Measurements from ENCODE around the gene ZFP1. TPM values are rescaled to one million over a fixed set of nuclear protein-coding genes. Genes with fewer than 3 reads are reported as not detected.
"Not testable (repeated sequence)": the region's sequence is repeated elsewhere in the genome, so short reads cannot be mapped to it uniquely, and the experiment has no call there.

Gene ZFP1
- total and polyA plus RNA-seq, 4 donors: 23.3 to 38.8 (median 32.6) TPM

- no peak for DNase-seq (ENCODE audit: low read depth in 4 of 6, low spot score in 6 of 6)
- Histone ChIP-seq H3K9me3 (ENCODE audit: control insufficient read depth, insufficient read depth, low read length) (no peaks in the 10 kb centered on the region), H3K36me3 (ENCODE audit: control insufficient read depth, insufficient read depth, low read length) (no peaks in the 10 kb centered on the region), H3K4me1 (ENCODE audit: control insufficient read depth, insufficient read depth, low read length) (peaks cover 3% of the 10 kb centered on the region), H3K4me3 (ENCODE audit: low read depth, low read length) (no peak overlapping the region), H3K27me3 (ENCODE audit: control insufficient read depth, insufficient read depth, low read length) (no peaks in the 10 kb centered on the region), H3K27ac (ENCODE audit: low read depth, low read length) (no peak overlapping the region)
- WGBS (ENCODE audit: insufficient coverage): 81% methylated on average over 12 of the region's 14 CpGs
Observed at GRCh38 chr16:75197522-75198134, 49.3 kb downstream of the ZFP1 start.

GRCh38 chr16:75198135-75198600, 49.8 kb downstream of the ZFP1 start:
- DNase-seq (ENCODE audit: low read depth in 4 of 6, low spot score in 6 of 6): no peak
- 51% methylated on average over 16 of the region's 18 CpGs for WGBS (ENCODE audit: insufficient coverage)

GRCh38 chr16:75202069-75202590, 53.8 kb downstream of the ZFP1 start:
- H3K4me3 ChIP-seq (ENCODE audit: low read depth, low read length): no peak overlapping the region
- no peaks in the 10 kb centered on the region for H3K36me3 ChIP-seq (ENCODE audit: control insufficient read depth, insufficient read depth, low read length)
- H3K27ac ChIP-seq (ENCODE audit: low read depth, low read length): no peak overlapping the region
- H3K9me3 ChIP-seq (ENCODE audit: control insufficient read depth, insufficient read depth, low read length): no peaks in the 10 kb centered on the region
- H3K27me3 ChIP-seq (ENCODE audit: control insufficient read depth, insufficient read depth, low read length): no peaks in the 10 kb centered on the region
- peaks cover 3% of the 10 kb centered on the region for H3K4me1 ChIP-seq (ENCODE audit: control insufficient read depth, insufficient read depth, low read length)
- whole genome bisulfite sequencing (ENCODE audit: insufficient coverage): 25% methylated on average over 2 of the region's 13 CpGs
- DNase-seq (ENCODE audit: low read depth in 4 of 6, low spot score in 6 of 6): peak in 1 of 6 donors; percentile 49

More at GRCh38 chr16:75198135-75198600, 49.8 kb downstream of the ZFP1 start:
- no peaks in the 10 kb centered on the region for H3K36me3 ChIP-seq (ENCODE audit: control insufficient read depth, insufficient read depth, low read length)
- H3K9me3 ChIP-seq (ENCODE audit: control insufficient read depth, insufficient read depth, low read length): no peaks in the 10 kb centered on the region
- H3K4me3 ChIP-seq (ENCODE audit: low read depth, low read length): no peak overlapping the region
- H3K4me1 ChIP-seq (ENCODE audit: control insufficient read depth, insufficient read depth, low read length): peaks cover 3% of the 10 kb centered on the region
- no peaks in the 10 kb centered on the region for H3K27me3 ChIP-seq (ENCODE audit: control insufficient read depth, insufficient read depth, low read length)
- H3K27ac ChIP-seq (ENCODE audit: low read depth, low read length): no peak overlapping the region

- H3K36me3 ChIP-seq (ENCODE audit: control insufficient read depth, insufficient read depth, low read length): no peaks in the 10 kb centered on the region
- peaks cover 3% of the 10 kb centered on the region for H3K4me1 ChIP-seq (ENCODE audit: control insufficient read depth, insufficient read depth, low read length)
- WGBS (ENCODE audit: insufficient coverage): 96% methylated on average over 8 of the region's 12 CpGs
- H3K9me3 ChIP-seq (ENCODE audit: control insufficient read depth, insufficient read depth, low read length): no peaks in the 10 kb centered on the region
- no peak for DNase-seq (ENCODE audit: low read depth in 4 of 6, low spot score in 6 of 6)
- H3K27ac ChIP-seq (ENCODE audit: low read depth, low read length): no peak overlapping the region
- no peak overlapping the region for H3K4me3 ChIP-seq (ENCODE audit: low read depth, low read length)
- no peaks in the 10 kb centered on the region for H3K27me3 ChIP-seq (ENCODE audit: control insufficient read depth, insufficient read depth, low read length)
Observed at GRCh38 chr16:75203096-75203495, 54.8 kb downstream of the ZFP1 start.

GRCh38 chr16:75203667-75204409, 55.5 kb downstream of the ZFP1 start:
- H3K36me3 ChIP-seq (ENCODE audit: control insufficient read depth, insufficient read depth, low read length): no peaks in the 10 kb centered on the region
- H3K4me3 ChIP-seq (ENCODE audit: low read depth, low read length): no peak overlapping the region
- no peak overlapping the region for H3K27ac ChIP-seq (ENCODE audit: low read depth, low read length)
- peaks cover 3% of the 10 kb centered on the region for H3K4me1 ChIP-seq (ENCODE audit: control insufficient read depth, insufficient read depth, low read length)
- H3K27me3 ChIP-seq (ENCODE audit: control insufficient read depth, insufficient read depth, low read length): no peaks in the 10 kb centered on the region
- H3K9me3 ChIP-seq (ENCODE audit: control insufficient read depth, insufficient read depth, low read length): no peaks in the 10 kb centered on the region
- no peak for DNase-seq (ENCODE audit: low read depth in 4 of 6, low spot score in 6 of 6)
- 86% methylated on average over 12 of the region's 13 CpGs for WGBS (ENCODE audit: insufficient coverage)

GRCh38 chr16:75204410-75204758, 56.1 kb downstream of the ZFP1 start:
- WGBS (ENCODE audit: insufficient coverage): 100% methylated on average over 2 of the region's 6 CpGs
- Histone ChIP-seq H3K36me3 (ENCODE audit: control insufficient read depth, insufficient read depth, low read length) (no peaks in the 10 kb centered on the region), H3K27ac (ENCODE audit: low read depth, low read length) (no peak overlapping the region), H3K4me1 (ENCODE audit: control insufficient read depth, insufficient read depth, low read length) (peaks cover 3% of the 10 kb centered on the region), H3K9me3 (ENCODE audit: control insufficient read depth, insufficient read depth, low read length) (no peaks in the 10 kb centered on the region), H3K27me3 (ENCODE audit: control insufficient read depth, insufficient read depth, low read length) (no peaks in the 10 kb centered on the region), H3K4me3 (ENCODE audit: low read depth, low read length) (no peak overlapping the region)
- no peak for DNase-seq (ENCODE audit: low read depth in 4 of 6, low spot score in 6 of 6)

- no CpG with 5 or more reads among the region's 20 CpGs for WGBS (ENCODE audit: insufficient coverage)
- not testable (repeated sequence) for H3K9me3 ChIP-seq (ENCODE audit: control insufficient read depth, insufficient read depth, low read length); H3K36me3 ChIP-seq (ENCODE audit: control insufficient read depth, insufficient read depth, low read length); DNase-seq (ENCODE audit: low read depth in 4 of 6, low spot score in 6 of 6); H3K4me1 ChIP-seq (ENCODE audit: control insufficient read depth, insufficient read depth, low read length); H3K27me3 ChIP-seq (ENCODE audit: control insufficient read depth, insufficient read depth, low read length); H3K27ac ChIP-seq (ENCODE audit: low read depth, low read length); H3K4me3 ChIP-seq (ENCODE audit: low read depth, low read length)
Observed at GRCh38 chr16:75204905-75205304, 56.6 kb downstream of the ZFP1 start.

- H3K4me1 ChIP-seq (ENCODE audit: control insufficient read depth, insufficient read depth, low read length); DNase-seq (ENCODE audit: low read depth in 4 of 6, low spot score in 6 of 6): not testable (repeated sequence)
- WGBS (ENCODE audit: insufficient coverage): no CpG with 5 or more reads among the region's 19 CpGs
Observed at GRCh38 chr16:75205438-75205837, 57.1 kb downstream of the ZFP1 start.

GRCh38 chr16:75205961-75206748, 57.8 kb downstream of the ZFP1 start:
- not testable (repeated sequence) for DNase-seq (ENCODE audit: low read depth in 4 of 6, low spot score in 6 of 6); H3K4me1 ChIP-seq (ENCODE audit: control insufficient read depth, insufficient read depth, low read length); H3K27me3 ChIP-seq (ENCODE audit: control insufficient read depth, insufficient read depth, low read length); H3K4me3 ChIP-seq (ENCODE audit: low read depth, low read length); H3K36me3 ChIP-seq (ENCODE audit: control insufficient read depth, insufficient read depth, low read length); H3K27ac ChIP-seq (ENCODE audit: low read depth, low read length); H3K9me3 ChIP-seq (ENCODE audit: control insufficient read depth, insufficient read depth, low read length)
- 97% methylated on average over 7 of the region's 25 CpGs for WGBS (ENCODE audit: insufficient coverage)

More at GRCh38 chr16:75205438-75205837, 57.1 kb downstream of the ZFP1 start:
- H3K36me3 ChIP-seq (ENCODE audit: control insufficient read depth, insufficient read depth, low read length); H3K27me3 ChIP-seq (ENCODE audit: control insufficient read depth, insufficient read depth, low read length); H3K4me3 ChIP-seq (ENCODE audit: low read depth, low read length); H3K9me3 ChIP-seq (ENCODE audit: control insufficient read depth, insufficient read depth, low read length); H3K27ac ChIP-seq (ENCODE audit: low read depth, low read length): not testable (repeated sequence)

Data from spinal cord (tissue), 10 donors.